ENCODE results near the gene STK35.
"Not testable (repeated sequence)": the region's sequence is repeated elsewhere in the genome, so short reads cannot be mapped to it uniquely, and the experiment has no call there.

Gene STK35

DNA sequence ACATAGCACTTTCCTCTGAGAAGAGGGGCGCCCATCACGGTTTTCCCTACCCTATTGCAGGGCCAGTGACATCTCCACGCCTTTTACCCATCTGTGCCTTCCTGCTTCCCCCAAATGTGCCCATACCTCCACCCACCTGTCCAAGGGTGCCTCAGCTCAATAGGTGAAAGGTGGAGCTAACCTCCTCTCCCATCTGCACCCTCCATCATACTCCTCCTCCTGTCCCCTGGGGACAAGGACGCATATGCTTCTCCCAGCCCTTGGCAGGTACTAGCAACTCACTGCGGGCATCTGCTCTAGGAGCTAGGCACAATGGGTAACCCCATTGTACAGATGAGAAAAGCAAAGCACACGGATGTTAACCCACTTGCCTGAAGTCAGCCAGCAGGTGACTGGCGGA, 62.8 kb downstream of the STK35 start:
- no peak for DNase-seq

DNA sequence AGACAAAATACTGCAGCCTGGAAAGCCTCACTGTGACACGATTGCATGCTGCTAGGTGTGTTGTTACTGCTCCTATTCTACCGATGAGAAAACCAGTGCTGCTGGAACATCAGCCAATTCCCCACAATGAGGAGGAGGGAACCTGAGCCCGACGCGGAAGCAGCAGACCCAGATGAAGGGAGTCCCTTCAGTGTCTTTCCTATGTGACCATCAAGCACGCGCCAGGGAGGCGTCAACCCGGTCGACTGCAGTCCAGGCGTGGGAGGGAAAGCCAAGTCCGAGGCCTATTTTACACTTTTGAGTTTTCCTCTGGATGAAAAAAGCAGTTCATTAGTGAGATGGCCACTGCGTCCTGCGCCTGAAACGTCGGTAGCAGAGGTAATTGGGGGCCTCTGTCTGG, 63.3 kb downstream of the STK35 start:
- DNase-seq = no peak

DNA sequence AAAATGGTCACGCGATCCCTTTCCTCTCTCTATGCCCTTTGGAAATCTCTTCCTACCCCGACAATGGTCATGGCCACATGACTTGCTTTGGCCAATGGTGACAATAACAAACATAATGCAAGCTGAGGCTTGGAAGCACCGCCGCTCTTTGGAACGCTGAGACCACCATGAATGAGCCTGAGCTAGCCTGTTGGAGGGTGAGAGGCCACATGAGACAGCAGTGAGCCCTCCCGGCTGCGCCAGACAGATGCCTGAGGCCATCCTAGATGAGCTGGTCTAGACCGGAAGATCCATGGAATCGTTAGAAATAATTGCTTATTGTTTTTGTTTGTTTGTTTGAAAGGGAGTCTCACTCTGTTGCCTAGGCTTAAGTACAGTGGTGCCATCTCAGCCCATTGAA, 64.2 kb downstream of the STK35 start:
- DNase-seq = no peak

DNA sequence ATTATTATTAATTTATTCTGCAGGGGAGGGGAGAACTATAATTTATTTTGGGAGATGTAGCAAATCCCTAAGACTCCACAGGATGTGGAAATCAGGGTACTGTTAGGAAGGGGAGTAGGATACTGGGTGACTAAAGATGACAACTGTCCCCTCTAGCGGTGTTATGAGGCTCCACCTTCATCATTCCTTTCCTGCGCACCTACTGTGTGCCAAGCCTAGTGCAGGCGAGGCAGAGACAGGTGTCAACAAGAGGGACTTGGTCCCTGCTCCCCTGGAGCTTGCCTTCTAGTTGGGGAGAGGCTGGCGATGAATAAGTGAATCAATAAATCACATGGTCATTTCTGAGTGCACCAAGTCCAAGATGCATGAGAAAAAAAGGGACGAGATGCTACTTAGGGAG, 65.5 kb downstream of the STK35 start:
- DNase-seq = no peak

DNA sequence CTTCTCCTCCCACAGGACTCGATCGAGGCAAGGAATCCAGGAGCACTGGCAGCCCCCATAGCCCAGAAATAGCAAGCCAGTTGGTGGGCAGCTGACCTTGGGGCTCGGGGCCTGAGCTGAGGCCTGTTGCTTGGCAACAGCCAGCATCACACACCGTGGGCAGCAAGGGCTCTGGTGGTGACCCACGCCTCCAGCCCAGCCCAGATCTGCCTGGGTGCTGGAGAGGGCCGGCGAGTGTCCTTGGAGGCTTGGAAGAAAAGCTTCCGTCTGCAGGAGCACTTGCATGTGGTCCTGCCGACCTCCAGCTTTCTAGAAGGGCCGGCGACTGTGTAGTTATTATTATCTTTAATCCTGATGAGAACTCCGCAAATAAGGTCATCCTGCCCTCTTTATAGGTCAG, 67.3 kb downstream of the STK35 start:
- DNase-seq = no peak

DNA sequence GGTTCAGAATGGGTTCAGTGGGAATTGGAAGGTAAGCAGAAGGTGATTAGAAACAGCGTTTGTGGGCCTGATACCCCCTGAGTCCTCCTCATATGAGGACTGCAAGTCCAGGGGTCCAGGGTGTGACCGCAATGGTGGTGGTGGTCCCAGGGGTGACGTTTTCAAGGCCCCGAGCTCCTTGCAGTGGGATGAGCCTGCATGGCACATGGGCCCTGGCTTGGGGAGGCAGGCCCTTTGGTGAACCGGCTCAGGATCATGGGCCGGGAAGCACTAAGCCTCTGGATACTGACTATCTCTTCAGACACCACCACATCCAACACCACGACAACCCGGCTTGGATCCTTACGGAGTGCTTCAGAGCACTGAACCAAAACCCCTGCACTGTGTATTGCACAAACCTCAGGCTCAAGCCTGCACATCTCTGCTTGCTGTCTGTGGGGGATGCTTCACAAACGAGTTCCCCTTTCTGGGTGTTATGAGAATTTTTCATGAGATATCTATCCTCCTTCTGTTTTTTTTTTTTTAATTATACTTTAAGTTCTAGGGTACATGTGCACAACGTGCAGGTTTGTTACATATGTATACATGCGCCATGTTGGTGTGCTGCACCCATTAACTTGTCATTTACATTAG, 67.9 kb downstream of the STK35 start:
- DNase-seq = no peak

DNA sequence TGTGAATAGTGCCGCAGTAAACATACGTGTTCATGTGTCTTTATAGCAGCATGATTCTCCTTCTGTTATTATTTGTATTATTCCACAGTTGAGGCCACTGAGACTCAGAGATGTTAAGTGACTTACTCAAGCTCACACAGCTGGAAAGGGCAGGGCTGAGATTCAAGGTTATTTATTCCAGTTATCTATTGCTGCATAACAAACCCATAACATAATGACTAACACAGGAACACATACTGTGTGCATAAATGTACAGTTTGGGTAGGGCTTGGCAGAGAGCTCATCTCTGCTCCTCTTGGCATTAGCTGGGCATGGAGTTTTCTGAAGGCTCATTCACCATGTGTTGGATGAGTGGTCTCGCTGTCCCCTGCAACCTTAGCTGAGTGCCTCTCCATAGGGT, 68.8 kb downstream of the STK35 start:
- DNase-seq = no peak

DNA sequence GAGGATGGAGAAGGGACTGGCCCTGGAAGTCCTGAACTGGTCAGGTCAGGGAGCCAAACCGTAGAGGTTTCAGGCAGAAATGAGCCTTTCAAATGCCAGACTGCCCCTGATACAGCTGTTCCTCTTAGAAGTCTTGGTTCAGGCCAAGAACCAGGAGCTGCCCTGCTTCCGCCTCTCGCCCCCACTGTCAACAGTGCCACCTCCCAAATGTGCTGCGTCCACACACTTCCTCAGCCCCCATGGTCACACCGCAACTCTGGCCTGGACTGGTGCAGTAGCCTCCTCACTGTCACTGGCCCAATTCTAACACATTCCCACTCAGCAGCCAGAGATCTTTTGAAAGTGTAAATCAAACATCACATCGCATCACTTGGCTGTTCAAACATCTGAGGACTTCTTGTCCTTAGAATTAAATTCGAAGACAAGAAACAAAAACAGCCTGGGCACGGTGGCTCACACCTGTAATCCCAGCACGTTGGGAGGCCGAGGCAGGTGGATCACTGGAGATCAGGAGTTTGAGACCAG, 69.7 kb downstream of the STK35 start:
- DNase-seq = no peak

DNA sequence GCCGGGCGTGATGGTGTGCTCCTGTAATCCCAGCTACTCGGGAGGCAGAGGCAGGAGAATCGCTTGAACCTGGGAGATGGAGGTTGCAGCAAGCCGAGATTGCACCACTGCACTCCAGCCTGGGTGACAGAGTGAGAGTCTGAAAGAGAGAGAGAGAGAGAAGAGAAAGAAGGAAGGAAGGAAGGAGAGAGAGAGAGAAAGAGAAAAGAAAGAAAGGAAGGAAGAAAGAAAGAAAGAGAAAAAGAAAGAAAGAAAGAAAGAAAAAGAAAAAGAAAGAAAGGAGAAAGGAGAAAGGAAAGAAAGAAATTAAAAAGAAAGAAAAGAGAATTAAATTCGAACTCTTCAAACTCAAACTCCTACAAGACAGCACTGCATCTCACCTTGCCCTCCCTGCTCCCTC, 70.2 kb downstream of the STK35 start:
- DNase-seq = not testable (repeated sequence)

DNA sequence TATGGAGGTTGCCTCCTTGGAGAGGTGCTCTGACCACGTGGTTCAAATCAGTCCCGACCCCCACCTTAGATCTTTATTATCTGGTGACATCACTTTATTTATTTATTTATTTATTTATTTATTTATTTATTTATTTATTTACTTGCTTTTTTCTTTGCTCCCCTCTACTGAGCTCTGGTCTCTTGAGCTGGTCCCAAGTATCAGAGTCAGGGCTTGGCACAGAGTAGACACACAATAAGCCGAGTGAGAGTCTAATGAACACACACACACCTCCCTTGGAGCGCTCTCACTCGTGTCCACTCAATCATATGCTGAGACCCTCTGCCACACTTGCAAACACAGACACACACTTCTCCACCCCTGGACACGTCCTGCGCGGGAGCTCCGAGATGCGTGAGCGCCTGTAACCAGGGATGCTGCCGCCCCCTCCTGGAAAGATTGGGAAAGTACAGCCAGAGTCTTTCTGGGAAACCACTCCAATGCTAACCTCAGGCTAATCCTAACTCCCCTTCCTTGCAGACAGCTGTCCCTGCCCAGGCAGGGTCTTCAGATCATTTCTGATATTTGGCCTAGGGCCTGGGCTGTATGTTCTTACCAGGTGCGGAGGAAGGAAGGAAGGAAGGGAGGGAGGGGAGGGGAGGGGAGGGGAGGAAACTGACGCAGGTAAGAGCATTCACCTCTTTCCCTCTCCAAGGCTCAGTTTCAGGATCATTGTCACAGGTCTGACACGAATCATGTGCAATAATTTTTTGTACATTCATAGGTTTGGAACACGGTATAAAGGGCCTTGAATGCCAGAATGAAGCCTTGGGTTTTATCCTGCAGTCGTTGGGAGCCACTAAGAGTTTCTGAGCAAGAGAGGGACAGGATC, 70.9 kb downstream of the STK35 start:
- DNase-seq = peak; percentile 55

DNA sequence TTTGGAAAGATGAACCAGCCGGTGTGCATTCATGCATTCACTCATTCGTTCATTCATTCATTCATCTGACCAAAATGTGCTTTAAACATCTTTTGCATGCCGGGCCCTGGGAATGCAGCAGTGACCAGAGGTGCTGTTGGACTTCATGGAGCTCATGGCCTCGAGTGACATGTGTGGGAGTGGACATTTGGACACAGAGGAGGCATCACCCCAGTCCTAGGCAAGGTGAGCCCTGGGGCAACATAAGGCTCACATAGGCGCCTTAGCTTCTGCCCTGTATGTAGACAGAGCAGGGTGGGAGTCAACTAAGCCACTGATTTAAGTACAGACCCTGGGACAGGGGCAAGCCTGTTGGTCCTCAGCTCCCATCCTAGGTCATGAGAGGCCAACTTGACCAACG, 71.6 kb downstream of the STK35 start:
- no peak for DNase-seq

DNA sequence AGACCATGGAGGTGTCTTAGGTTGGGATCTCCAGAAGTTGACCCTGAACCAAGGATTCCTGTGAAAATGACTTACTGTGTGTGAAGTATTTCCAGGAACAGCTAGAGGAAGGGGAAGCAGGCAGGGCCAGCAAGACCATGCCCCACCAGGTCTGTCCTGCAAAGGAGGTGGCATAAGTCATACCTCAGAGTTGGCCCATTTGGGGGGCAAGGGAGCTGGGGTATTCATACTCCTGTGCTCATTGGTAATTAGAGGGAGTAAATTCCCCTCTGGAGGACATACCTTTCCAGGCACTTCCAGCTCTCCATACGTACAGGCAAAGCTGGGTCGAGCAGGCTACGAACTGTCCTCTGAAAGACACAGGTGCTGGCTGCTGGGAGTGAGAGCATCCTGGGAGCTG, 72.4 kb downstream of the STK35 start:
- DNase-seq = no peak

DNA sequence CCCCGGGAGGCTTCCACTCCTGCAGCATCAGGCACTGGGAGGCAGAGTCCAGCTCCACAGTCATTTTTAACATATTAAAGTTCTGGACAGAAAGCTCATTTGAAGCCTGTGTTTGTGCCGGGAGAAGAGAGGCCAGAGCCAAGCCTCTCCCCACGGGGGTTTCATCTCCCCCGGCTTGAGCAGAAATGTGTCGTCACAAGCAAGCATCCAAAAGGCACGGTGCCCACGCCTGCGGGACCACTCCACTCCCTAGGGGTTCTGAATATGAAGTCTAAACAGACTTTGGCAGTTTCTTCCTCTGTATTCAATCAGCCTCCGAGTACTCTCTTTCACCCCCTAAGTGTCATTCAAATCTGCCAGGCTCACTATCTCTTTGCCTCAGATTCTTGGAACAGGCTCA, 75.3 kb downstream of the STK35 start:
- no peak for DNase-seq

DNA sequence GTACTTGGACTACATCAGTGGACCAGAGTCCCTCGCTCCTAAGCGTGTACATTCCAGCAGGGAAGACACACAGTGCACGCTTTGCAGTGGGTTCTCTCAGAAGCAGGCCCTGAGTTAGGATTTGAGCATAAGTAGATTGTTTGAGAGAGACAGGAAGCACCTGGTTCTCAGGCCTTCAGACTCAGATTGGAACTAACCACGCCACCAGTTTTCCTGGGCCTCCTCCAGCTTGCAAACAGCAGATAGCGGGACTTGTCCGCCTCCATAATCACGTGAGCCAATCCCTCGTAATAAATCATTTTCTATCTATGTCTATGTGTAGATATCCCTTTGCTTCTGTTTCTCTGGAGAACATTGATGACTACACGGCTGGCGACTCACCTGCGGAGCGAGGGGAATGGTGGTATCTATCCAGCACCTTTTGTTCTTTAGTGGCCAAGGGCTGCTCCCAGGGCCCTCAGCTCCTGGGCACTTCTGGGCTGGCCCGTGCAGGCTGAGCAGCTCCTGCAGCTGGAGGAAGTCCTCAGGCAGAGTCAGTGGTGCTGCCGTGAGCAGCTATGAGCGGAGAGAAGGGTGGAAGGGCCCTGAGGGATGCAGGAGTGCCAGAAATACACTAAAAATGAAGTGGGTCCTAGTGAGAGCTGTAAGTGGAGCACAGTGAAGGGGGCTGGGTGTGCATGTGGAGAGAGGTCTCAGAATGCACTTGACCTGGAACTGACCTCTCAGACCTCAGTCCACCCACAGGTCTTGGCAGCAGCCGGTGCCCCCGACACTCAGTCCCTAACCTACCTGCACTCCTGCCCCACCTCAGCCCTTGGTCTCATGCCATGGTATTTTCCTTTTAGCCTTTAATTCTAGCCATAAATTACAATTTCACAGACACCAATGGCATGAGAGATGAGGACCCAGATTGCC, 76.9 kb downstream of the STK35 start:
- DNase-seq = no peak

DNA sequence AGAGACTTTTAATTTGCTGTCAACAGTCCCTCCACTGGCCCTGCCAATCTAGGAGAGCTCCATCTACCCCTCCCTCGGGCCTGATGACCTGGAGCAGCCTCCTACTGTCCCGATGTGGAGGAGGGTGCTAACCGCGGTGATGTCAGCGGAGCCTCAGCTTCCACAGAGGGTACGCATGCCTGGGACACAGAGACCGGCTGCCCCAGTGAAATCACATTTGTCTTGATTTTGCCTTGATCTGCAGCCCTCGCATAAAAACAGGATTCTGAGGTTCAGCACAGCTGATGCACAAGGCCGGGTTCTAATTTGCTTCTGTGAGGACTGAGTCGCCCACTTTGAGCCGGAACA, 77.6 kb downstream of the STK35 start:
- no peak for DNase-seq

DNA sequence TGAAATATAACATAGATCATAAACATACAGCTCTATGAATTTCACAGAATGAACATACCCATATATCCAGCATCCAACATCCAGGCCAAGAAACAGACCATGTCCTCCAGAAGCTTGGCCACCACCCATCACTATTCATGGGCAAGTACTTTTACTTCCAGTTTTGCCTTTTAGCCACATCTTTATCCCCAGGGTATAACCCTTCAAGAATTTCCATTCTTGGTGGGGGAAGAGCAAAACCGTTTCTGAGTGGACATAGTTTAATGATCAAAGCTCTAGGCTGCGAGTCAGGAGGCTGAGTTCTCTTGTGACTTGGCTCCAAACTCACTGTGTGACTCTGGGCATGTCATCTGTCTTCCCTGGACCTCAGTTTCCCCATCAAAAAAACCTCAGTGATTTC, 78.3 kb downstream of the STK35 start:
- DNase-seq = no peak

DNA sequence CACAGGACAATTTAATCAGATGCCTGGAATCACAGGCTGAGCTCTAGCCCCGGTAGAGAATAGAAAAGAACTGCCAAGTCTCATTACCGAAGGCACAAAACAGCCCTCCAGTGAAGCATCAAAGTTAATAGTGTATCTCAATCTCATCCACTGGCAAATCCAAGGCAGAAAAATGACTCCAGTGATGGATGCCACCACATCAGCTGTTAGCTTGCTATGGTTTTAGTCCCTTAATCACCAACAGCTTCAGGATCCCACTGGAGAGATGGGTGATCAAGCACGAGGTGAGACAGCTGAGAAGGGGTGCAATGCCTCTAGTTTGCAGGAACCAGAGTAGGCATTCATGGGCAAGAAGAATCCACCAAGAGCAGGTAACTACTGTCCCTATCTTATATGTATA, 81.8 kb downstream of the STK35 start:
- DNase-seq = no peak

DNA sequence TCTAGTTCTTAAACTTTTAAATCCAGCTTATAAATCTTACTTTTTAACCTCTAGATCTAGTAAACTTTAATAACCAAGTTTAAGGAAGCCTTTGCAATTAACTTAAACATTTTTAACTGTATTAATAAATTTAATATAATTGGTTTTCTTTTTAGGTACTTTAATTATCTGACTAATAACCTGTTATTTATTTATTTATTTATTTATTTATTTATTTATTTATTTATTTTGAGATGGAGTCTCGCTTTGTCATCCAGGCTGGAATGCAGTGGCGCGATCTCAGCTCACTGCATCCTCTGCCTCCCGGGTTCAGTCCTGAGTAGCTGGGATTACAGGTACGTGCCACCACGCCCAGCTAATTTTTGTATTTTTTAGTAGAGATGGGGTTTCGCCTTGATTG, 83.3 kb downstream of the STK35 start:
- DNase-seq = not testable (repeated sequence)

DNA sequence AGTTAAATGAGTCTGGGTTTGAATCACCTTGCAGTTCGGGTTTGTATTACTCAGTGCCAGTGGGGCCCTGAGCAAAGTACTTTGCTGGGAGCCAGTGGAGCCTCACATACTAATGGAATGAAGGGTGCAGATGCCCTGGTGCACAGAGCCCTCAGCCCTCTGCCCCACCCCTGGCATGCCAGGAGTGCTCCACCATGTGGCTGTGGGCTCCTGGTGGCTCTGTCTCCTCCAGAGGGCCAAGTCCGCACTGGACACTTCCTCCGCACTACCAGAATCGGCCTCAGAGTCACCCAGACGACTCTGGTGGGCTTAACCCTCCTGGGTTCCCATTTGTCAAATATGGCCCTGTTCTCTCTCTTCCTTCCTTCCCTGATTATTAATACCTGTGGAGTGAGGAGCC, 94.0 kb downstream of the STK35 start:
- no peak for DNase-seq

DNA sequence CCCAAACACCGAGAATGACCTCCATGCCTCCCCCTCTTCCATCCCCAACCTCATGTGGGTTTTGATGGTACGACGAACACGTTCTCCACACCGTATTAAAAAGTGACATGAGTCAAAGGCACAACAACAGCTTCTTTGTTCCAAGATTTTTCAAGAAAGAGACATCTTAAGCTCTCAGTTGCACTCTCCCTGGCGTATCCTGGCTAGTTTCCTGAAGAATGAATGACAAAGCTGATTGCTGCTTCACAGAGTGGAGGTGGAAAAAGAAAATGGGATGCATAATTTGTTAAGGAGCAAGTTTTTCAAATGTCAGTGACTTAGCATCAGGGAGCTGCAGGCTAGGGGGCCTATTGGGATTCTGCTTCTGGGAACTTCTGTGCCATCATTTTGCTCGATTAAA, 95.5 kb downstream of the STK35 start:
- no peak for DNase-seq
